Natural killer cell (primary cell): ENCODE measurements around the gene MAST4. TPM values are rescaled to one million over a fixed set of nuclear protein-coding genes. Genes with fewer than 3 reads are reported as not detected.

Experiments used
- ATAC-seq, 3 donors: fragments of 150-1000 bp in 2 of 3; fragments of 200-7000 bp in 1 of 3; cut with Tn5 transposase; 1 replicate in 1 of 3; 2 replicates in 2 of 3; pipeline ENCODE4 v1.10.0; 2021; ENCODE audit warnings: mild to moderate bottlenecking in 2 of 3, moderate library complexity in 2 of 3
- DNase-seq, 2 donors: peaks; one replicate each; pipeline versions ENCODE4 v3.0.0 to v3.0.0-alpha.2; 2013 to 2021; ENCODE audit warnings: mixed read lengths in 1 of 2
- H3K27ac ChIP-seq: one replicate; pipeline ENCODE4 v1.5.1; 2013; ENCODE audit warnings: mild to moderate bottlenecking, low read length
- H3K27me3 ChIP-seq: one replicate; pipeline ENCODE4 v1.6.1; 2013; ENCODE audit warnings: low read length; ENCODE audit not compliant: control insufficient read depth, insufficient read depth
- H3K36me3 ChIP-seq: one replicate; pipeline ENCODE4 v1.6.1; 2013; ENCODE audit warnings: low read length; ENCODE audit not compliant: control insufficient read depth, insufficient read depth
- H3K4me1 ChIP-seq: one replicate; pipeline ENCODE4 v1.6.1; 2013; ENCODE audit warnings: low read length; ENCODE audit not compliant: control insufficient read depth, insufficient read depth
- H3K4me3 ChIP-seq: one replicate; pipeline ENCODE4 v1.5.1; 2013; ENCODE audit warnings: low read length
- H3K9me3 ChIP-seq: one replicate; pipeline ENCODE4 v1.6.1; 2013; ENCODE audit warnings: low read length; ENCODE audit not compliant: control insufficient read depth, insufficient read depth
- H3K27ac Mint-ChIP-seq, 2 donors: one replicate each; pipeline ENCODE4 v1.8.0; 2022; ENCODE audit warnings: mild to moderate bottlenecking in 2 of 2, mixed read lengths in 2 of 2, moderate library complexity in 1 of 2
- H3K27me3 Mint-ChIP-seq, 2 donors: one replicate each; pipeline ENCODE4 v1.8.0; 2022; ENCODE audit warnings: low read depth in 2 of 2, mixed read lengths in 2 of 2
- H3K36me3 Mint-ChIP-seq: one replicate; pipeline ENCODE4 v1.8.0; 2022; ENCODE audit warnings: mixed read lengths
- H3K4me1 Mint-ChIP-seq, 2 donors: one replicate each; pipeline ENCODE4 v1.8.0; 2022; ENCODE audit warnings: mixed read lengths in 2 of 2
- H3K4me3 Mint-ChIP-seq: one replicate; pipeline ENCODE4 v1.8.0; 2022; ENCODE audit warnings: mild to moderate bottlenecking, moderate library complexity, mixed read lengths
- H3K9me3 Mint-ChIP-seq, 2 donors: one replicate each; pipeline ENCODE4 v1.8.0; 2022; ENCODE audit warnings: mixed read lengths in 2 of 2
- CTCF ChIP-seq: fragments of 200-600 bp; IDR thresholded peaks from one replicate; pipeline ENCODE4 v1.8.0; 2022; ENCODE audit warnings: antibody characterized with exemption
- WGBS: methylation state at CpG from one replicate; pipeline ENCODE4 v1.1.7; 2013; ENCODE audit warnings: missing lambda C conversion rate; ENCODE audit not compliant: insufficient coverage; 5-methylcytosine and 5-hydroxymethylcytosine counted together
- intact Hi-C: fragments of 100-400 bp; cut with micrococcal nuclease; formaldehyde crosslinking; loops from one replicate; pipeline ENCODE4 v1.14.2; 2022
- total RNA-seq, 4 donors: library from RNA; stranded (reverse); fragments of 120-200 nt in 1 of 4; gene quantifications; one replicate each; pipeline versions ENCODE4 v1.2.3 to v1.2.4, GENCODE V29; 2013 to 2022

Gene MAST4
- total RNA-seq, 3 donors from 2014 or later (not counting 1 experiment from before 2014, with no cell fraction given), result 6.5 to 14.1 (median 12.7) TPM

GRCh38 chr5:67196537-67197059, 600.4 kb downstream of the MAST4 start, which contains the start of gene CD180:
TSS of gene CD180 (minus strand) at chr5:67196799. CDS start at chr5:67196641, 158 bp downstream.
- WGBS, result 59% methylated on average over 5 of the region's 5 CpGs
- Mint-ChIP-seq H3K27me3 (peaks cover 0 to 2% of the 10 kb centered on the region in 2 donors), H3K36me3 (no peaks in the 10 kb centered on the region), H3K4me1 (peaks cover 25 to 30% of the 10 kb centered on the region in 2 donors), H3K27ac (no peak within 1 kb of the TSS), H3K4me3 (no peak within 1 kb of the TSS), H3K9me3 (no peaks in the 10 kb centered on the region)
- Histone ChIP-seq H3K4me1 (peaks cover 17% of the 10 kb centered on the region), H3K27me3 (no peaks in the 10 kb centered on the region), H3K27ac (peak within 1 kb of the TSS; percentile 47), H3K9me3 (no peaks in the 10 kb centered on the region), H3K36me3 (no peaks in the 10 kb centered on the region), H3K4me3 (peak within 1 kb of the TSS; percentile 39)
- no peak for ATAC-seq
- DNase-seq, result no peak
- TF ChIP-seq CTCF, result no peak
- intact Hi-C loops, result no loop called here

GRCh38 chr5:67197536-67197935, 601.3 kb downstream of the MAST4 start:
- Mint-ChIP-seq H3K9me3 (no peaks in the 10 kb centered on the region), H3K4me1 (peaks cover 25 to 30% of the 10 kb centered on the region in 2 donors), H3K27me3 (peaks cover 0 to 2% of the 10 kb centered on the region in 2 donors), H3K27ac (no peak overlapping the region), H3K4me3 (no peak overlapping the region), H3K36me3 (no peaks in the 10 kb centered on the region)
- Histone ChIP-seq H3K27me3 (no peaks in the 10 kb centered on the region), H3K4me1 (peaks cover 17% of the 10 kb centered on the region), H3K4me3 (no peak overlapping the region), H3K36me3 (no peaks in the 10 kb centered on the region), H3K27ac (peak overlapping the region; percentile 33), H3K9me3 (no peaks in the 10 kb centered on the region)
- intact Hi-C loops, result no loop called here
- no CpG with 5 or more reads among the region's 1 CpG for WGBS
- DNase-seq, result no peak
- ATAC-seq, result no peak
- no peak for TF ChIP-seq CTCF

GRCh38 chr5:67198917-67199316, 602.7 kb downstream of the MAST4 start:
- Mint-ChIP-seq H3K36me3 (no peaks in the 10 kb centered on the region), H3K27me3 (peaks cover 0 to 2% of the 10 kb centered on the region in 2 donors), H3K4me1 (peaks cover 25 to 30% of the 10 kb centered on the region in 2 donors), H3K9me3 (no peaks in the 10 kb centered on the region), H3K27ac (no peak overlapping the region), H3K4me3 (no peak overlapping the region)
- H3K9me3 ChIP-seq, result no peaks in the 10 kb centered on the region
- no peaks in the 10 kb centered on the region for H3K27me3 ChIP-seq
- ATAC-seq, result no peak
- intact Hi-C loops, result no loop called here
- no peak for DNase-seq
- no peaks in the 10 kb centered on the region for H3K36me3 ChIP-seq
- TF ChIP-seq CTCF, result no peak
- H3K27ac ChIP-seq, result no peak overlapping the region
- H3K4me3 ChIP-seq, result no peak overlapping the region
- H3K4me1 ChIP-seq, result peaks cover 26% of the 10 kb centered on the region
- 56% methylated on average over 1 of the region's 1 CpG for WGBS

GRCh38 chr5:67199859-67200258, 603.7 kb downstream of the MAST4 start:
- ATAC-seq (no peak), DNase-seq (no peak)
- Mint-ChIP-seq H3K4me3 (no peak overlapping the region), H3K27me3 (peaks cover 0 to 2% of the 10 kb centered on the region in 2 donors), H3K9me3 (no peaks in the 10 kb centered on the region), H3K27ac (peak overlapping the region; percentile 32 to 51), H3K4me1 (peaks cover 32 to 34% of the 10 kb centered on the region in 2 donors), H3K36me3 (no peaks in the 10 kb centered on the region)
- intact Hi-C loops, result no loop called here
- Histone ChIP-seq H3K27me3 (no peaks in the 10 kb centered on the region), H3K4me3 (no peak overlapping the region), H3K36me3 (no peaks in the 10 kb centered on the region), H3K4me1 (peaks cover 36% of the 10 kb centered on the region), H3K9me3 (no peaks in the 10 kb centered on the region), H3K27ac (no peak overlapping the region)
- no peak for TF ChIP-seq CTCF
